LNCaP clone FGC (cell line): ENCODE measurements around the gene CLSTN3.
A peak's percentile ranks its signal among the peaks of the same experiment; 100 is the strongest.
"Not testable (repeated sequence)": the region's sequence is repeated elsewhere in the genome, so short reads cannot be mapped to it uniquely, and the experiment has no call there.

Source experiments
- DNase-seq: peaks from one replicate; pipeline ENCODE4 v3.0.0-alpha.2; 2011; ENCODE audit warnings: low read depth
- H3K4me3 ChIP-seq: 2 replicates; pipeline ENCODE4 v1.5.1; 2011; ENCODE audit warnings: mild to moderate bottlenecking, low read depth, low read length, control low read depth
- TF ChIP-seq, protein P1 (sequence below): IDR thresholded peaks from 2 replicates; pipeline ENCODE4 v1.5.1; 2012; ENCODE audit warnings: mild to moderate bottlenecking; ENCODE audit not compliant: control insufficient read depth, insufficient read depth; ENCODE audit errors: extremely low read depth

Gene CLSTN3

GRCh38 chr12:7180685-7181084 is 50.5 kb downstream of the CLSTN3 start:
- TF ChIP-seq, protein P1, sequence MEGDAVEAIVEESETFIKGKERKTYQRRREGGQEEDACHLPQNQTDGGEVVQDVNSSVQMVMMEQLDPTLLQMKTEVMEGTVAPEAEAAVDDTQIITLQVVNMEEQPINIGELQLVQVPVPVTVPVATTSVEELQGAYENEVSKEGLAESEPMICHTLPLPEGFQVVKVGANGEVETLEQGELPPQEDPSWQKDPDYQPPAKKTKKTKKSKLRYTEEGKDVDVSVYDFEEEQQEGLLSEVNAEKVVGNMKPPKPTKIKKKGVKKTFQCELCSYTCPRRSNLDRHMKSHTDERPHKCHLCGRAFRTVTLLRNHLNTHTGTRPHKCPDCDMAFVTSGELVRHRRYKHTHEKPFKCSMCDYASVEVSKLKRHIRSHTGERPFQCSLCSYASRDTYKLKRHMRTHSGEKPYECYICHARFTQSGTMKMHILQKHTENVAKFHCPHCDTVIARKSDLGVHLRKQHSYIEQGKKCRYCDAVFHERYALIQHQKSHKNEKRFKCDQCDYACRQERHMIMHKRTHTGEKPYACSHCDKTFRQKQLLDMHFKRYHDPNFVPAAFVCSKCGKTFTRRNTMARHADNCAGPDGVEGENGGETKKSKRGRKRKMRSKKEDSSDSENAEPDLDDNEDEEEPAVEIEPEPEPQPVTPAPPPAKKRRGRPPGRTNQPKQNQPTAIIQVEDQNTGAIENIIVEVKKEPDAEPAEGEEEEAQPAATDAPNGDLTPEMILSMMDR = no peak
- H3K4me3 ChIP-seq = no peak overlapping the region
- no peak for DNase-seq

DNA sequence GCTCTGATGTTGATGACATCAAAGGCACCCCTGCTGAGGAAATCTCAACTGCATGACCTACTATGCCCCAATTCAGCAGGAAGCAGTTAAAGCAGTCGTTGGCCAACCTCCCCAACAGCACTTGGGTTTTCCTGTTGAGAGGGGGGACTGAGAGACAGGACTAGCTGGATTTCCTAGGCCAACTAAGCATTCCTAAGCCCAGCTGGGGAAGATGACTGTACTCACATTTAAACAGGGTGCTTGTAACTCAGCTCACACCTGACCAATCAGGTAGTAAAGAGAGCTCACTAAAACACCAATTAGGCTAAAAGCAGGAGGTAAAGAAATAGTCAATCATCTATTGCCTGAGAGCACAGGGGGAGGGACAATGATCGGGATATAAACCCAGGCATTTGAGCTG is 55.9 kb downstream of the CLSTN3 start:
- DNase-seq, H3K4me3 ChIP-seq: not testable (repeated sequence)

DNA sequence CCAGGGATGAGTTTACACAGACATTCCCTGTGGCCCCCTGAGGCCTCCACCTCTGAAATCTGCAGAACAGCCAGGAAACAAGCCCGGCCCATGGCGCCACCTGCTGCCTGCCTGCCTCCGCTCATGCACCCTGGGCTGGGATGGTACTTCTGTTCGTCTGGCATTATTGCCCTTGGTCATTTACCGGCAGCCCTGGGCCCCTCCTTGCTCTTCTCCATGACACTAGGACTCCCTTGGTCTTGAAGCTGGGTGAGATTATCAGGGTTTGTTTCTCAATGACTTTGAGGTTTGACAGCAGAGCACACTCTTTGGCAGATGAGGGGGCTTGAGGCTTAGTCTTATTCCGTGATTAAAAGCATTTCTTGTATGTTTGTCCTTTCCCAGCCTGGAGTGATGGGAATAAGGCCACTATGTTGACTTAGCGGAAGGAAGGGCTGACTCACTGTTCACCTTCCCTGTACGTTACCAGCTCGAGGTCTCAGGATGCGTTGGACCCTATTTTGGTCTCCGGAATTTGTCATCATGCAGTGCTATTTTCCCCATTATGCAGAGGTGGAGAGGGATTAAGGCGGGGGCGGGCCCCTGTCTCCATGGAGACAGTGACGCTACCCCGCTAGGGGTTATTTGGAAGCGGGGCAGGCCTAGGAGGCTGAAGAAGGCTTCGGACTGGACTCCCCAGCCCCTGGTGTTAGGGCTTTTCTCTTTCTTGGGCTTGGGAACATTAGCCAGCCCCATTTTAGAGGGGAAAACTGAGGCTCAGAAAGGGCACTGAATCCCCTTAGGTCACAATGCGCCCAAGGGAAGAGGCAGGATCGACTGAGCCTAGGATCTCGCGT is 58.6 kb downstream of the CLSTN3 start:
- TF ChIP-seq, protein P1 = peak; percentile 73
- DNase-seq = no peak
- H3K4me3 ChIP-seq = peak overlapping the region; percentile 85

GRCh38 chr12:7189398-7190267 is 59.5 kb downstream of the CLSTN3 start, which contains the start of gene PEX5:
PEX5 (plus strand) TSS chr12:7189686; CDS start chr12:7190378, 692 bp downstream.
- TF ChIP-seq, protein P1 = no peak
- H3K4me3 ChIP-seq = peak within 1 kb of the TSS; percentile 85
- DNase-seq = peak; percentile 85

- TF ChIP-seq, protein P1 = no peak
- H3K4me3 ChIP-seq = peak overlapping the region; percentile 85
- no peak for DNase-seq
Measured at GRCh38 chr12:7190268-7191055, 60.3 kb downstream of the CLSTN3 start.

DNA sequence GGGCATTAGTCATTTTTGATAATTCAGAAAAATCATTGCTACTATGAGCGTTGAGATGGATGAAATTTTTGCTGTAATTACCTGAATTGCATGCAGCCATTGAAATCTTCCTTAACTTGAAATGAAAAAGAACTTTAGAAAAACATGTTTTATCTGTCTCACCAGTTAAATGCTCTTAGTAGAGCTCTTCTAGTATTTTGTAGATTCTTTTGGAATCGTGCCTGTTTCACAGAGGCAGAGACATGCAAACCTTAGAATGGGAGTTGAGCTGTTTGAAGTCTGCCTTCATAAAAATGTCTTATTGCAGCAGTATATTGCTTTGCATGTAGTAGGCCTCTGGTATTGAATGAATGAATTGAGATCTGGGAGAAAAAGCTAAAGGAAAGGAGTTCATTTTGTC is 63.5 kb downstream of the CLSTN3 start:
- TF ChIP-seq, protein P1 = no peak
- H3K4me3 ChIP-seq = no peak overlapping the region
- no peak for DNase-seq
